Neural cell (in vitro differentiated cells): Measurements from ENCODE around the gene RIPPLY3. TPM values are rescaled to one million over a fixed set of nuclear protein-coding genes. Genes with fewer than 3 reads are reported as not detected.

Source experiments
- H2AFZ ChIP-seq: fragments of 200-600, 300-800 bp; sonication (generic), shearing (Covaris generic); 2 replicates; pipeline ENCODE4 v1.6.0; 2014; ENCODE audit warnings: low read depth, mild to moderate bottlenecking, antibody characterized with exemption, low read length, moderate library complexity
- H3F3A ChIP-seq: fragments of 200-600 bp; shearing (Covaris generic); 2 replicates; pipeline ENCODE4 v1.6.1; 2016; ENCODE audit warnings: mild to moderate bottlenecking, moderate library complexity, mixed read lengths, antibody characterized with exemption, low read length; ENCODE audit not compliant: insufficient read depth, poor library complexity, severe bottlenecking
- H3K27ac ChIP-seq: fragments of 200-600, 300-800 bp; sonication (generic), shearing (Covaris generic); 2 replicates; pipeline ENCODE4 v1.5.1; 2014; ENCODE audit warnings: mild to moderate bottlenecking, low read length, moderate library complexity
- H3K27me3 ChIP-seq: fragments of 300-800, 200-600 bp; sonication (generic), shearing (Covaris generic); 2 replicates; pipeline ENCODE4 v1.6.0; 2014; ENCODE audit warnings: mild to moderate bottlenecking, low read depth, low read length, moderate library complexity; ENCODE audit not compliant: insufficient read depth
- H3K36me3 ChIP-seq: fragments of 300-800, 200-600 bp; sonication (generic), shearing (Covaris generic); 2 replicates; pipeline ENCODE4 v1.5.1; 2014; ENCODE audit warnings: mild to moderate bottlenecking, antibody characterized with exemption, low read length, moderate library complexity; ENCODE audit not compliant: insufficient read depth
- H3K4me2 ChIP-seq: fragments of 300-800, 200-600 bp; sonication (generic), shearing (Covaris generic); 2 replicates; pipeline ENCODE4 v1.6.0; 2014; ENCODE audit warnings: mild to moderate bottlenecking, low read length
- H3K4me3 ChIP-seq: fragments of 300-800, 200-600 bp; sonication (generic), shearing (Covaris generic); 2 replicates; pipeline ENCODE4 v1.5.1; 2014; ENCODE audit warnings: mild to moderate bottlenecking, low read length, moderate library complexity
- H3K79me2 ChIP-seq: fragments of 200-600 bp; shearing (Covaris generic); replicated peaks from 2 replicates; pipeline ENCODE4 v1.6.0; 2014; ENCODE audit warnings: mild to moderate bottlenecking, low read length, moderate library complexity; ENCODE audit not compliant: insufficient read depth
- H3K9ac ChIP-seq: fragments of 300-800, 200-600 bp; sonication (generic), shearing (Covaris generic); 2 replicates; pipeline ENCODE4 v1.6.1; 2016; ENCODE audit warnings: mild to moderate bottlenecking, low read length, mixed read lengths
- H3K9me2 ChIP-seq: fragments of 200-600 bp; shearing (Covaris generic); 2 replicates; pipeline ENCODE4 v1.6.1; 2016; ENCODE audit warnings: mild to moderate bottlenecking, low read length, mixed read lengths; ENCODE audit not compliant: insufficient read depth
- H3K9me3 ChIP-seq: fragments of 200-600, 300-800 bp; sonication (generic), shearing (Covaris generic); 2 replicates; pipeline ENCODE4 v1.6.1; 2016; ENCODE audit warnings: mild to moderate bottlenecking, mixed run types, low read length, moderate library complexity, mixed read lengths
- H4K20me1 ChIP-seq: fragments of 200-600 bp; shearing (Covaris generic); 2 replicates; pipeline ENCODE4 v1.6.1; 2016; ENCODE audit warnings: mild to moderate bottlenecking, mixed run types; ENCODE audit not compliant: insufficient read depth
- EP300 ChIP-seq: fragments of 450-650 bp; conservative IDR thresholded peaks from 2 replicates; pipeline ENCODE4 v1.6.1; 2014; ENCODE audit warnings: antibody characterized with exemption, mild to moderate bottlenecking, moderate library complexity; ENCODE audit not compliant: poor library complexity, severe bottlenecking
- EZH2 ChIP-seq: fragments of 200-600, 300-800 bp; shearing (Covaris generic), sonication (generic); IDR thresholded peaks from 2 replicates; pipeline ENCODE4 v1.6.1; 2014; ENCODE audit warnings: antibody characterized with exemption, low read length, borderline replicate concordance, mild to moderate bottlenecking; ENCODE audit not compliant: insufficient read depth, poor library complexity, severe bottlenecking
- MXI1 ChIP-seq: fragments of 450-650 bp; conservative IDR thresholded peaks from 2 replicates; pipeline ENCODE4 v1.6.1; 2014; ENCODE audit warnings: antibody characterized with exemption, mild to moderate bottlenecking; ENCODE audit not compliant: poor library complexity, severe bottlenecking
- POLR2AphosphoS5 ChIP-seq: IDR thresholded peaks from 2 replicates; pipeline ENCODE4 v1.6.1; 2012
- RAD21 ChIP-seq: fragments of 450-650 bp; conservative IDR thresholded peaks from 2 replicates; pipeline ENCODE4 v1.6.1; 2014; ENCODE audit warnings: antibody characterized with exemption, mild to moderate bottlenecking, moderate library complexity
- SMC3 ChIP-seq: fragments of 450-650 bp; conservative IDR thresholded peaks from 2 replicates; pipeline ENCODE4 v1.6.1; 2014; ENCODE audit warnings: antibody characterized with exemption, mild to moderate bottlenecking, moderate library complexity; ENCODE audit not compliant: poor library complexity
- TAF1 ChIP-seq: IDR thresholded peaks from 2 replicates; pipeline ENCODE4 v1.6.1; 2012; ENCODE audit warnings: low read depth
- polyA plus RNA-seq: library from polyadenylated mRNA; depleted of rRNA; stranded (reverse); fragments of >200 nt; gene quantifications from 2 replicates; pipeline ENCODE4 v1.2.3, GENCODE V29; 2014
- TF ChIP-seq, protein P1 (sequence below): IDR thresholded peaks from 2 replicates; pipeline ENCODE4 v1.6.1; 2012; ENCODE audit warnings: borderline replicate concordance
- TF ChIP-seq, protein P2 (sequence below): fragments of 450-650 bp; IDR thresholded peaks from 2 replicates; pipeline ENCODE4 v1.5.1; 2014; ENCODE audit warnings: antibody characterized with exemption, mild to moderate bottlenecking, moderate library complexity; ENCODE audit not compliant: poor library complexity, severe bottlenecking

Gene RIPPLY3
- polyA plus RNA-seq, 1 donor from 2014 or later = 0.24 TPM

DNA sequence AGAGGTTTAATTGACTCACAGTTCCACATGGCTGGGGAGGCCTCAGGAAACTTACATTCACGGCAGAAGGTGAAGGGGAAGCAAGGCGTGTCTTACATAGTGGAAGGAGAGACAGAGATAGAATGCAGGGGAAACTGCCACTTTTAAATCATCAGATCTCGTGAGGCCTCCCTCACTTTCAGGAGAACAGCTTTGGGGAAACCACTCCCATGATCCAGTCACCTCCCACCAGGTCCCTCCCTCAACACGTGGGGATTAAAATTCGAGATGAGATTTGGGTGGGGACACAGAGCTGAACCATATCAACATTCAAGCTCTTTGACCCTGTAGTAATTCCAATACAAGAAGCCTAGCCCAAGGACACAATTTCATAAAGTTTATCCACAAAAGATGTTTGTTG, 52.7 kb downstream of the RIPPLY3 start:
- Histone ChIP-seq H3K36me3 (no peaks in the 10 kb centered on the region), H3K27ac (peak overlapping the region; percentile 97), H3K79me2 (no peaks in the 10 kb centered on the region), H3K9ac (no peak overlapping the region), H2AFZ (no peak overlapping the region), H3F3A (peaks cover 5% of the 10 kb centered on the region), H3K9me2 (no peaks in the 10 kb centered on the region), H3K27me3 (no peaks in the 10 kb centered on the region), H3K9me3 (no peaks in the 10 kb centered on the region), H3K4me2 (no peak overlapping the region), H4K20me1 (no peaks in the 10 kb centered on the region), H3K4me3 (no peak overlapping the region)
- TF ChIP-seq EZH2 (no peak), EP300 (no peak), MXI1 (no peak), RAD21 (no peak), TAF1 (no peak), SMC3 (no peak), POLR2AphosphoS5 (no peak)
- TF ChIP-seq, protein P1, sequence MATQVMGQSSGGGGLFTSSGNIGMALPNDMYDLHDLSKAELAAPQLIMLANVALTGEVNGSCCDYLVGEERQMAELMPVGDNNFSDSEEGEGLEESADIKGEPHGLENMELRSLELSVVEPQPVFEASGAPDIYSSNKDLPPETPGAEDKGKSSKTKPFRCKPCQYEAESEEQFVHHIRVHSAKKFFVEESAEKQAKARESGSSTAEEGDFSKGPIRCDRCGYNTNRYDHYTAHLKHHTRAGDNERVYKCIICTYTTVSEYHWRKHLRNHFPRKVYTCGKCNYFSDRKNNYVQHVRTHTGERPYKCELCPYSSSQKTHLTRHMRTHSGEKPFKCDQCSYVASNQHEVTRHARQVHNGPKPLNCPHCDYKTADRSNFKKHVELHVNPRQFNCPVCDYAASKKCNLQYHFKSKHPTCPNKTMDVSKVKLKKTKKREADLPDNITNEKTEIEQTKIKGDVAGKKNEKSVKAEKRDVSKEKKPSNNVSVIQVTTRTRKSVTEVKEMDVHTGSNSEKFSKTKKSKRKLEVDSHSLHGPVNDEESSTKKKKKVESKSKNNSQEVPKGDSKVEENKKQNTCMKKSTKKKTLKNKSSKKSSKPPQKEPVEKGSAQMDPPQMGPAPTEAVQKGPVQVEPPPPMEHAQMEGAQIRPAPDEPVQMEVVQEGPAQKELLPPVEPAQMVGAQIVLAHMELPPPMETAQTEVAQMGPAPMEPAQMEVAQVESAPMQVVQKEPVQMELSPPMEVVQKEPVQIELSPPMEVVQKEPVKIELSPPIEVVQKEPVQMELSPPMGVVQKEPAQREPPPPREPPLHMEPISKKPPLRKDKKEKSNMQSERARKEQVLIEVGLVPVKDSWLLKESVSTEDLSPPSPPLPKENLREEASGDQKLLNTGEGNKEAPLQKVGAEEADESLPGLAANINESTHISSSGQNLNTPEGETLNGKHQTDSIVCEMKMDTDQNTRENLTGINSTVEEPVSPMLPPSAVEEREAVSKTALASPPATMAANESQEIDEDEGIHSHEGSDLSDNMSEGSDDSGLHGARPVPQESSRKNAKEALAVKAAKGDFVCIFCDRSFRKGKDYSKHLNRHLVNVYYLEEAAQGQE = no peak
- TF ChIP-seq, protein P2, sequence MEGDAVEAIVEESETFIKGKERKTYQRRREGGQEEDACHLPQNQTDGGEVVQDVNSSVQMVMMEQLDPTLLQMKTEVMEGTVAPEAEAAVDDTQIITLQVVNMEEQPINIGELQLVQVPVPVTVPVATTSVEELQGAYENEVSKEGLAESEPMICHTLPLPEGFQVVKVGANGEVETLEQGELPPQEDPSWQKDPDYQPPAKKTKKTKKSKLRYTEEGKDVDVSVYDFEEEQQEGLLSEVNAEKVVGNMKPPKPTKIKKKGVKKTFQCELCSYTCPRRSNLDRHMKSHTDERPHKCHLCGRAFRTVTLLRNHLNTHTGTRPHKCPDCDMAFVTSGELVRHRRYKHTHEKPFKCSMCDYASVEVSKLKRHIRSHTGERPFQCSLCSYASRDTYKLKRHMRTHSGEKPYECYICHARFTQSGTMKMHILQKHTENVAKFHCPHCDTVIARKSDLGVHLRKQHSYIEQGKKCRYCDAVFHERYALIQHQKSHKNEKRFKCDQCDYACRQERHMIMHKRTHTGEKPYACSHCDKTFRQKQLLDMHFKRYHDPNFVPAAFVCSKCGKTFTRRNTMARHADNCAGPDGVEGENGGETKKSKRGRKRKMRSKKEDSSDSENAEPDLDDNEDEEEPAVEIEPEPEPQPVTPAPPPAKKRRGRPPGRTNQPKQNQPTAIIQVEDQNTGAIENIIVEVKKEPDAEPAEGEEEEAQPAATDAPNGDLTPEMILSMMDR = no peak

- Histone ChIP-seq H3K27ac (peak overlapping the region; percentile 97), H3F3A (peaks cover 5% of the 10 kb centered on the region), H4K20me1 (no peaks in the 10 kb centered on the region), H3K9me2 (no peaks in the 10 kb centered on the region), H3K27me3 (no peaks in the 10 kb centered on the region), H3K4me3 (peak overlapping the region; percentile 50), H3K9ac (peak overlapping the region; percentile 67), H3K4me2 (peak overlapping the region; percentile 56), H2AFZ (no peak overlapping the region), H3K79me2 (peaks cover 5% of the 10 kb centered on the region), H3K9me3 (no peaks in the 10 kb centered on the region), H3K36me3 (no peaks in the 10 kb centered on the region)
- TF ChIP-seq RAD21 = peak; percentile 62
- peak; percentile 93 for TF ChIP-seq POLR2AphosphoS5
- TF ChIP-seq MXI1 = peak; percentile 37
- TF ChIP-seq TAF1 = no peak
- TF ChIP-seq SMC3 = peak; percentile 65
- TF ChIP-seq, protein P2 = peak; percentile 54
- TF ChIP-seq, protein P1 = peak; percentile 61
- TF ChIP-seq EZH2 = no peak
- TF ChIP-seq EP300 = peak; percentile 90
Observed at GRCh38 chr21:37060296-37060695, 53.8 kb downstream of the RIPPLY3 start.
